Progenitor cell of endocrine pancreas (in vitro differentiated cells): Measurements from ENCODE around the gene SPON1. TPM values are rescaled to one million over a fixed set of nuclear protein-coding genes. Genes with fewer than 3 reads are reported as not detected.

Experiments
- DNase-seq: peaks from one replicate; pipeline ENCODE4 v3.0.0; 2021; ENCODE audit warnings: low spot score; ENCODE audit not compliant: unreplicated experiment
- H3K27ac Mint-ChIP-seq: 2 replicates; pipeline ENCODE4 v1.8.0; 2021; ENCODE audit warnings: mild to moderate bottlenecking, moderate library complexity, mixed read lengths
- H3K27me3 Mint-ChIP-seq: 2 replicates; pipeline ENCODE4 v1.8.0; 2021; ENCODE audit warnings: mixed read lengths
- H3K36me3 Mint-ChIP-seq: 2 replicates; pipeline ENCODE4 v1.8.0; 2022; ENCODE audit warnings: mixed read lengths; ENCODE audit not compliant: insufficient read depth
- H3K4me1 Mint-ChIP-seq: 2 replicates; pipeline ENCODE4 v1.8.0; 2021; ENCODE audit warnings: low read depth, mixed read lengths
- H3K4me3 Mint-ChIP-seq: 2 replicates; pipeline ENCODE4 v1.8.0; 2021; ENCODE audit warnings: low read depth, mild to moderate bottlenecking, moderate library complexity, mixed read lengths
- H3K9me3 Mint-ChIP-seq: 2 replicates; pipeline ENCODE4 v1.8.0; 2021; ENCODE audit warnings: low read depth, mixed read lengths
- CTCF ChIP-seq: fragments of 200-600 bp; sonication (generic); IDR thresholded peaks from one replicate; pipeline ENCODE4 v1.5.0; 2021; ENCODE audit warnings: antibody characterized with exemption, mild to moderate bottlenecking; ENCODE audit not compliant: unreplicated experiment
- total RNA-seq: library from RNA; stranded (reverse); gene quantifications from 2 replicates; pipeline ENCODE4 v1.2.1, GENCODE V29; 2021

The SPON1 gene
- total RNA-seq, 1 donor from 2014 or later = 13.7 TPM

DNA sequence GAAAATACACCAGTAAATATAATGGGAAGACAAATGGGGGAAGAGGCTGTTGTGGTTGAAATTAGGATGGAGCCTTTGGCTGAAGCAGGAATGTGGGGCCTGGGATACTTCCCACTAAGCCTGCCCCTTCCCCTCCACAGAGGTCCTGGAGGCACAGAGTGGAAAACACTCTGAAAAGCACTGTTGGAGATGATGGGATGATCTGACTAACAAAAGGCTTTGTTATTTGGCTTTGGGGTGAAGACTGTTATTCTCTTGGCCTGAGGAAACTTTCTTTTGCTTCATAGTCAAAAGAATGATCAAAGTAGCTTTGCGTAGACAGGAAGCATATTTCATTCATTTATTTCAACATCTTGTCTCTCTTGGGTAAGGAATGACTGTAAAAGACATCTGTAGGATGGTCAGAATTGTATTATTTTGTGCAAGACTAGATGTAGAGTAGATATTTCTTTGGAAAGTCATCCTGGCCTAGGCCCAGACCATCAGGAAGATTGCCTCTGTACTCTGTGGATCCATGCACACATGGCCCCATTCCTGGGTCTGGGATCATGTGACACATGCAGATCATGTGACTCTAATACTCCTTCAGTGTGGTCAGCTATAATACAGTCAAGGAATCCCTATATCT is 111.4 kb downstream of the SPON1 start:
- no peaks in the 10 kb centered on the region for H3K4me1 Mint-ChIP-seq
- TF ChIP-seq CTCF = no peak
- no peaks in the 10 kb centered on the region for H3K36me3 Mint-ChIP-seq
- DNase-seq = no peak
- H3K27ac Mint-ChIP-seq = no peak overlapping the region
- H3K4me3 Mint-ChIP-seq = no peak overlapping the region
- peaks cover 3% of the 10 kb centered on the region for H3K27me3 Mint-ChIP-seq
- H3K9me3 Mint-ChIP-seq = peaks cover 3% of the 10 kb centered on the region

DNA sequence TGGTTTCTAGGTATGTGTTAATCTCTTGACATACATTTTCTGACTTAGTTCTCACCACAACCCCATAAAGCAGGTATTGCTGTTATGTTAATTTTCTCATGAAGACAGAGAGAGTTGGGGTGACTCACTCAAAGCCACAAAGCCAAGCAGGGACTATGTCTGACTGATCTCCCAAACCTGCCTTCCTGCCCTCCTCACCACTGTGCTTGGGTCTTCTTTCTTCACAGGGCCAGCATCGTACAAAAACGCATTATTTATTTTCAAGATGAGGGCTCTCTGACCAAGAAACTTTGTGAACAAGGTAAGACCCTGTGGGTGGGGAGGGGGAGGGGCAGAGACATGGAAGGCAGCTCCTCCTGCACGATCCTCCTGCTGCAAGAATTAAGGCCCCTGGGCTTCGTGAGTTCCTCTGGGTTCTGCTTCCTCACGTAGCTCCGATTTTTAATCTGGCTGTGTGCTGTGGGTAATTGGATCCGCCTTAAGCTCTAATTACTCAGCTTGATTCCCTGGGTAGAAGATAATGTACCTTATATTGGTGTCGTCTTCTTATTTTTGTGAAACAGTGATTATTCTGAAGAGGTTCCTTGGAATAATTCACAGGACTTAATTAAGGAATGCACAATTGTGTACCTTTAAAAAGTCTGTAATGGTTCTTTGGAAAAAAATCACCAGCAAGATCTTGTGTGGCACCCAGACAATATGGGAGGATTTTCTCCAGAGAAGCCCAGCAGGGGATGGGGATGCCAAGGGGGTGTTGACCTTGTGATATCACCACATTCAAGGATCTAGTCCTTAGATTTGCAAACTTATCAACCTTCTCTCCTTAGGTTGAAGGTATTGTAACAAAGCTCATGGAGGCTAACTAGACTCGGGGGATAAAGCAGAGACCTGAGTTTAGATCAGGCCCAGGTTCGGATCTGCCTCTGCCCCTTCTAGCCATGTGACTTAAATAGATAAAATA is 112.9 kb downstream of the SPON1 start:
- H3K27ac Mint-ChIP-seq = no peak overlapping the region
- H3K9me3 Mint-ChIP-seq = no peaks in the 10 kb centered on the region
- H3K4me3 Mint-ChIP-seq = no peak overlapping the region
- peaks cover 3% of the 10 kb centered on the region for H3K27me3 Mint-ChIP-seq
- no peak for TF ChIP-seq CTCF
- DNase-seq = no peak
- no peaks in the 10 kb centered on the region for H3K36me3 Mint-ChIP-seq
- no peaks in the 10 kb centered on the region for H3K4me1 Mint-ChIP-seq

DNA sequence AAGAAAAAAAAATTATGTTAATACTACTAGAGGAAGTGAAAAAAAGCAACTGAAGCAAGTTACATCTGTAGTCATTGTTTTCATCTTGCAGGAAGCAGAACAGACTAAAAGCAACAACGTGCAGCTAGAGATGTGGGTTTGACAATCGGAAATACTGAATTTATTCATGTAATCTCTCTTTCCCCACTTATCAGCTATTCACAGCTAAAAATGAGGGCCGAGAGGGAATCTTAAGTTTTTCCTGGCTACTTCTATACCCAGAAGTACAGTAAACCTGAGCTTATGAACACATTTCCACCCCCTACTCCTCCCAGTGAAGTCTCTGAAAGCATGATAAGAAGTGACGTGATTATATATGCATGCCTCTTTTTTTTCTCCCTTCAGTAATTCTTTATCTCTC is 116.5 kb downstream of the SPON1 start:
- no peak for DNase-seq
- H3K27me3 Mint-ChIP-seq = peaks cover 8% of the 10 kb centered on the region
- no peak for TF ChIP-seq CTCF
- H3K36me3 Mint-ChIP-seq = peaks cover 1% of the 10 kb centered on the region
- no peaks in the 10 kb centered on the region for H3K9me3 Mint-ChIP-seq
- H3K4me3 Mint-ChIP-seq = no peak overlapping the region
- H3K27ac Mint-ChIP-seq = no peak overlapping the region
- no peaks in the 10 kb centered on the region for H3K4me1 Mint-ChIP-seq

DNA sequence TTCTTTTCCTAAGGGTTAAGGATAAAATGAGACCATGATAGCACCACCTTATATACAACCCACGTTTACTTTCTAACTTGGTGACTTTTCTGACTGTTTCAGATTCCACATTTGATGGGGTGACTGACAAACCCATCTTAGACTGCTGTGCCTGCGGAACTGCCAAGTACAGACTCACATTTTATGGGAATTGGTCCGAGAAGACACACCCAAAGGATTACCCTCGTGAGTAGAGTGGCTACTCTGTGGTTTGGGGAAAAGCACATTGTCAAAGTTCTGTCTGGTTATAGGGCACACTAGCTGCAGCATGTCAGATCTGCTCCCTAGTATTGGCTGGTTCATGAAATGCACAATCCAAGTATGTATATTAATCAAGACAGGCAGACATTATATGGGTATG is 117.3 kb downstream of the SPON1 start:
- Mint-ChIP-seq H3K4me1 (no peaks in the 10 kb centered on the region), H3K4me3 (no peak overlapping the region), H3K36me3 (peaks cover 1% of the 10 kb centered on the region), H3K27me3 (peaks cover 8% of the 10 kb centered on the region), H3K27ac (no peak overlapping the region), H3K9me3 (peaks cover 2% of the 10 kb centered on the region)
- DNase-seq = no peak
- no peak for TF ChIP-seq CTCF

GRCh38 chr11:14081581-14082231 is 119.2 kb downstream of the SPON1 start:
- DNase-seq = no peak
- Mint-ChIP-seq H3K27ac (no peak overlapping the region), H3K9me3 (peaks cover 10% of the 10 kb centered on the region), H3K27me3 (peaks cover 5% of the 10 kb centered on the region), H3K4me3 (no peak overlapping the region), H3K36me3 (peaks cover 1% of the 10 kb centered on the region), H3K4me1 (no peaks in the 10 kb centered on the region)
- TF ChIP-seq CTCF = no peak
